CD14-positive monocyte (primary cell): ENCODE measurements around the gene MIA. TPM values are rescaled to one million over a fixed set of nuclear protein-coding genes. Genes with fewer than 3 reads are reported as not detected.
A peak's percentile ranks its signal among the peaks of the same experiment; 100 is the strongest.

Experiments used
- DNase-seq, 3 donors: peaks; one replicate each; pipeline ENCODE4 v3.0.0-alpha.2; 2011 to 2022
- H2AFZ ChIP-seq: 2 replicates; pipeline ENCODE4 v1.6.0; 2012; ENCODE audit warnings: mild to moderate bottlenecking, low read depth, low read length, inconsistent platforms; ENCODE audit not compliant: insufficient read depth, poor library complexity, severe bottlenecking
- H3K27ac ChIP-seq, 2 donors: 1 replicate in 1 of 2; 2 replicates in 1 of 2; pipeline ENCODE4 v1.5.1; 2012 to 2013; ENCODE audit warnings: low read length in 2 of 2, control low read depth in 1 of 2, inconsistent platforms in 1 of 2, low read depth in 1 of 2, mild to moderate bottlenecking in 1 of 2
- H3K27me3 ChIP-seq, 2 donors: one replicate each; pipeline versions ENCODE4 v1.6.0 to v1.6.1; 2011 to 2013; ENCODE audit warnings: low read length in 2 of 2; ENCODE audit not compliant: control insufficient read depth in 2 of 2, insufficient read depth in 2 of 2
- H3K36me3 ChIP-seq, 2 donors: replicated peaks in 1 of 2; 1 replicate in 1 of 2; 2 replicates in 1 of 2; pipeline versions ENCODE4 v1.5.1 to v1.6.1; 2012 to 2013; ENCODE audit warnings: low read length in 2 of 2, control low read depth in 1 of 2, inconsistent platforms in 1 of 2, mild to moderate bottlenecking in 1 of 2; ENCODE audit not compliant: insufficient read depth in 2 of 2, control insufficient read depth in 1 of 2
- H3K4me1 ChIP-seq, 2 donors: 1 replicate in 1 of 2; 2 replicates in 1 of 2; pipeline versions ENCODE4 v1.5.1 to v1.6.1; 2012 to 2013; ENCODE audit warnings: low read length in 2 of 2, control low read depth in 1 of 2, inconsistent platforms in 1 of 2, mild to moderate bottlenecking in 1 of 2, moderate library complexity in 1 of 2; ENCODE audit not compliant: insufficient read depth in 2 of 2, control insufficient read depth in 1 of 2
- H3K4me2 ChIP-seq: replicated peaks from 2 replicates; pipeline ENCODE3; 2012; ENCODE audit warnings: low read length, moderate library complexity, mild to moderate bottlenecking; ENCODE audit not compliant: poor library complexity, severe bottlenecking; ENCODE audit errors: extremely low read depth
- H3K4me3 ChIP-seq, 3 experiments: fragments of 200-600 bp in 1 of 3; sonication (generic) in 1 of 3; replicated peaks in 1 of 3; 1 replicate in 2 of 3; 2 replicates in 1 of 3; pipeline ENCODE4 v1.5.1; 2011 to 2013; ENCODE audit warnings: low read length in 3 of 3, mild to moderate bottlenecking in 3 of 3, control low read depth in 2 of 3, low read depth in 2 of 3, inconsistent platforms in 1 of 3, moderate library complexity in 1 of 3
- H3K79me2 ChIP-seq: 2 replicates; pipeline ENCODE4 v1.6.0; 2012; ENCODE audit warnings: mild to moderate bottlenecking, control low read depth, inconsistent platforms, low read length, moderate library complexity; ENCODE audit not compliant: insufficient read depth
- H3K9ac ChIP-seq: 2 replicates; pipeline ENCODE4 v1.6.0; 2017; ENCODE audit warnings: low read length, mild to moderate bottlenecking; ENCODE audit not compliant: insufficient read depth, poor library complexity, severe bottlenecking
- H3K9me3 ChIP-seq, 2 donors: replicated peaks in 1 of 2; 1 replicate in 1 of 2; 2 replicates in 1 of 2; pipeline versions ENCODE4 v1.5.1 to v1.6.1; 2012 to 2013; ENCODE audit warnings: low read length in 2 of 2, control low read depth in 1 of 2; ENCODE audit not compliant: control insufficient read depth in 1 of 2, insufficient read depth in 1 of 2
- H4K20me1 ChIP-seq: 2 replicates; pipeline ENCODE4 v1.6.0; 2012; ENCODE audit warnings: mild to moderate bottlenecking, low read length, control low read depth, moderate library complexity; ENCODE audit not compliant: insufficient read depth
- H3K27ac Mint-ChIP-seq, 7 donors: one replicate each; pipeline ENCODE4 v1.8.0; 2020; ENCODE audit warnings: mild to moderate bottlenecking in 7 of 7, mixed read lengths in 7 of 7, moderate library complexity in 6 of 7, inconsistent platforms in 2 of 7
- H3K27me3 Mint-ChIP-seq, 3 donors: one replicate each; pipeline ENCODE4 v1.8.0; 2021 to 2022; ENCODE audit warnings: low read depth in 3 of 3, mild to moderate bottlenecking in 3 of 3, mixed read lengths in 3 of 3, moderate library complexity in 3 of 3, inconsistent platforms in 1 of 3
- H3K36me3 Mint-ChIP-seq, 2 donors: one replicate each; pipeline ENCODE4 v1.8.0; 2020; ENCODE audit warnings: mixed read lengths in 2 of 2, inconsistent platforms in 1 of 2, mild to moderate bottlenecking in 1 of 2
- H3K4me1 Mint-ChIP-seq: one replicate; pipeline ENCODE4 v1.8.0; 2020; ENCODE audit warnings: mild to moderate bottlenecking, mixed read lengths
- H3K4me3 Mint-ChIP-seq, 2 donors: one replicate each; pipeline ENCODE4 v1.8.0; 2020; ENCODE audit warnings: mild to moderate bottlenecking in 2 of 2, mixed read lengths in 2 of 2, moderate library complexity in 1 of 2
- H3K9me3 Mint-ChIP-seq, 7 donors: one replicate each; pipeline ENCODE4 v1.8.0; 2020 to 2022; ENCODE audit warnings: mixed read lengths in 7 of 7, mild to moderate bottlenecking in 6 of 7, moderate library complexity in 6 of 7, inconsistent platforms in 2 of 7
- CTCF ChIP-seq: fragments of 200-600 bp; IDR thresholded peaks from one replicate; pipeline ENCODE4 v1.8.0; 2022; ENCODE audit warnings: antibody characterized with exemption, mild to moderate bottlenecking
- WGBS: methylation state at CpG from one replicate; pipeline ENCODE4 v1.1.5; 2013; ENCODE audit warnings: missing lambda C conversion rate; ENCODE audit not compliant: insufficient coverage; 5-methylcytosine and 5-hydroxymethylcytosine counted together
- intact Hi-C, 2 donors: fragments of 100-400 bp; cut with micrococcal nuclease; formaldehyde crosslinking; loops; one replicate each; pipeline versions ENCODE4 v1.15.0 to v1.15.1; 2023
- polyA plus RNA-seq, 3 donors: library from polyadenylated mRNA; depleted of rRNA in 1 of 3; unstranded in 2 of 3; stranded (reverse) in 1 of 3; fragments of 300-500 nt in 2 of 3; fragments of >200 nt in 1 of 3; fragmentation: Illumina TruSeq in 2 of 3; gene quantifications; 1 replicate in 2 of 3; 2 replicates in 1 of 3; pipeline ENCODE4 v1.2.3, GENCODE V29; 2012 to 2021

MIA gene
- polyA plus RNA-seq, 3 donors: 0.47 TPM; not detected in 2

GRCh38 chr19:40747536-40747935 is 27.8 kb upstream of the MIA start:
- Histone ChIP-seq H3K27me3 (no peaks in the 10 kb centered on the region), H3K79me2 (peaks cover 40% of the 10 kb centered on the region), H3K27ac (peak overlapping the region; percentile 92 to 98), H2AFZ (peak overlapping the region; percentile 30), H3K9ac (no peak overlapping the region), H3K9me3 (no peaks in the 10 kb centered on the region), H3K4me1 (peaks cover 43 to 44% of the 10 kb centered on the region in 2 donors), H3K4me3 (no peak overlapping the region), H4K20me1 (no peaks in the 10 kb centered on the region), H3K36me3 (peaks cover 7 to 9% of the 10 kb centered on the region in 2 donors), H3K4me2 (no peak overlapping the region)
- Mint-ChIP-seq H3K9me3 (no peaks in the 10 kb centered on the region), H3K27ac (peak overlapping the region; percentile 99 to 100 (median 99)), H3K27me3 (peaks cover 0 to 5% (median 1%) of the 10 kb centered on the region in 3 donors), H3K36me3 (peaks cover 5 to 20% of the 10 kb centered on the region in 2 donors), H3K4me3 (no peak overlapping the region), H3K4me1 (peaks cover 40% of the 10 kb centered on the region)
- intact Hi-C loops: no loop called here
- no CpG with 5 or more reads among the region's 7 CpGs for WGBS
- TF ChIP-seq CTCF: no peak
- no peak for DNase-seq

DNA sequence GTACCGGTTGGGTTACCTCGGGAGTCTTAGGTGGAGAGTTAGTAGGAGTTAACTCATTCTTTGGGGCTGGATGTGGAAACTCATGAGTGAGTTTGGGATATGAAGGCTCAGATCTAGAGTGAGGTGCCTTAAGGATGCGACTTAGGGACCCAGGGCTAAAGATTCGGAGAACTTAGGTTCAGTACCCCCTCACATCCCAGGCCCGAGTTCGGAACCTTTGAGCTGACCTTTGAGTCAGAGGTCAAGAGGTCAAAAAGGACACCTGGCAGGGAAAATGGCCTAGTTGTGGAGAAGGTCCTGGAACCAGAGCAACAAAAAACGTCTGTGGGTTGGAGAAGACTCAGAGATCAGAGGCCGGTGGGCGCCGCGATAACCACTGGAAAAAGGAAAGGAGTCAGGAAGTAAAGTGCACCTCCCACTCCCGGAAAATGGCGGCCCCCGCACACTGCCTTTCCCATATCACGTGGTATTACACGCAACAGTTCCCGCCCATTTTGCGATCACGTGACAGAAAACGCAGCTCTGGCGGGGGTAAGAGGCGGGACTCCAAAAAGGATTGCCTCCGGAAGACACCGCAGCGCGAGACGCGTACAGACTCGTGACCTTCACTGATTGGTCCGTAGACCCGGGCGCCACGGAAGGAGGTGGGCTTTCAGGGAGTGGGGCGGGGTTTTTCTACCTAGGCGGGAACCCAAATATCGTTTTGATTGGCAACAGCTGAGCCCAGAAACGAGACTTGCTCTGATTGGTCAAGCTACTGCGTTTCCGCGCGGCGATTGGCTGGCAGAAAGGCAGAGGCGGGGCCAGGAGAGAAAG is 25.1 kb upstream of the MIA start, which contains the start of gene ACTMAP:
Gene ACTMAP (minus strand): TSS at position 420 of the 816 bp plus-strand sequence. CDS start 674 bp downstream, outside the sequence.
- Histone ChIP-seq H3K27me3 (no peaks in the 10 kb centered on the region), H2AFZ (peak within 1 kb of the TSS; percentile 75), H3K79me2 (peaks cover 66% of the 10 kb centered on the region), H3K27ac (peak within 1 kb of the TSS; percentile 92 to 98), H3K36me3 (no peaks in the 10 kb centered on the region), H3K4me2 (peak within 1 kb of the TSS; percentile 85), H3K4me1 (peaks cover 67 to 70% of the 10 kb centered on the region in 2 donors), H3K9me3 (no peaks in the 10 kb centered on the region), H3K9ac (peak within 1 kb of the TSS; percentile 86), H4K20me1 (peaks cover 2% of the 10 kb centered on the region), H3K4me3 (peak within 1 kb of the TSS; percentile 47 to 76 (median 65))
- no peak for TF ChIP-seq CTCF
- intact Hi-C loops: loop anchor here (5.0 to 10.0 kb wide), 2 partner anchors 47 to 55 kb away; partner anchors contain the start of gene EGLN2 (in 1 of the 2)
- peaks cover 0 to 5% (median 0%) of the 10 kb centered on the region in 3 donors for H3K27me3 Mint-ChIP-seq
- H3K4me3 Mint-ChIP-seq: peak within 1 kb of the TSS; percentile 92 to 100
- peak; percentile 100 for DNase-seq
- peaks cover 4 to 12% of the 10 kb centered on the region in 2 donors for H3K36me3 Mint-ChIP-seq
- peaks cover 59% of the 10 kb centered on the region for H3K4me1 Mint-ChIP-seq
- H3K9me3 Mint-ChIP-seq: no peaks in the 10 kb centered on the region
- WGBS: under 1% methylated on average over 37 of the region's 43 CpGs
- H3K27ac Mint-ChIP-seq: peak within 1 kb of the TSS; percentile 99 to 100 (median 99)
